K562 (cell line): ENCODE results near the gene GPX5. TPM values are rescaled to one million over a fixed set of nuclear protein-coding genes. Genes with fewer than 3 reads are reported as not detected.

Source experiments
- ATAC-seq: fragments of 200-7000 bp; cut with Tn5 transposase; 3 replicates; pipeline ENCODE4 v1.9.1; 2020; ENCODE audit warnings: moderate library complexity
- BruUV-seq: library from RNA; stranded (reverse); fragments of 400-500 nt; replicated peaks from 2 replicates; lab custom pipeline; 2021; lab: Mats Ljungman, UMichigan
- CTCF ChIA-PET: fragments of 300-600 bp; formaldehyde crosslinking; extraction: SDS; loops from one replicate; lab custom pipeline; 2021; ENCODE audit warnings: low intra/inter-chr PET ratio; lab: Yijun Ruan, JAX
- POLR2A ChIA-PET: fragments of 300-600, 350-650 bp; sonication (Branson Sonifier 250); formaldehyde crosslinking; extraction: SDS; loops from one replicate; lab custom pipeline; 2021; ENCODE audit warnings: antibody characterized with exemption, inconsistent platforms; lab: Yijun Ruan, JAX
- DNase-seq, 4 experiments: peaks; one replicate each; pipeline versions ENCODE4 v3.0.0 to v3.0.0-alpha.2; 2011 to 2018; ENCODE audit warnings: low spot score in 3 of 4, mixed read lengths in 3 of 4; ENCODE audit errors: extremely low read depth in 1 of 4
- FAIRE-seq: peaks from 2 replicates; lab custom pipeline; 2011; peaks lifted over from hg19 to GRCh38; lab: Jason Lieb, UNC
- H2AFZ ChIP-seq: 2 replicates; pipeline ENCODE4 v1.6.0; 2011; ENCODE audit warnings: low read depth, low read length, control low read depth, inconsistent platforms
- H3K27ac ChIP-seq: fragments of 200-600 bp; 3 replicates; pipeline ENCODE4 v1.8.0; 2011; ENCODE audit warnings: low read depth, mild to moderate bottlenecking, control low read depth, inconsistent platforms, low read length, moderate library complexity, mixed read lengths; ENCODE audit errors: extremely low read depth
- H3K27me3 ChIP-seq, 2 experiments: fragments of 300-600 bp in 1 of 2; 2 replicates in 1 of 2; 3 replicates in 1 of 2; pipeline versions ENCODE4 v1.6.0 to v1.8.0; 2011; ENCODE audit warnings: inconsistent platforms in 2 of 2, low read length in 2 of 2, mild to moderate bottlenecking in 1 of 2, mixed read lengths in 1 of 2, moderate library complexity in 1 of 2; ENCODE audit not compliant: control insufficient read depth in 2 of 2, insufficient read depth in 2 of 2
- H3K36me3 ChIP-seq: fragments of 300-600 bp; 3 replicates; pipeline ENCODE4 v1.8.0; 2011; ENCODE audit warnings: mild to moderate bottlenecking, low read length, inconsistent platforms; ENCODE audit not compliant: control insufficient read depth, insufficient read depth
- H3K4me1 ChIP-seq, 2 experiments: fragments of 200-600 bp in 1 of 2; replicated peaks in 1 of 2; 2 replicates in 1 of 2; 3 replicates in 1 of 2; pipeline versions ENCODE4 v1.5.1 to v1.8.0; 2011; ENCODE audit warnings: inconsistent platforms in 2 of 2, low read length in 2 of 2, mild to moderate bottlenecking in 1 of 2, mixed read lengths in 1 of 2, moderate library complexity in 1 of 2; ENCODE audit not compliant: control insufficient read depth in 2 of 2, insufficient read depth in 2 of 2
- H3K4me2 ChIP-seq: 2 replicates; pipeline ENCODE4 v1.6.1; 2011; ENCODE audit warnings: low read length, control low read depth, inconsistent platforms, mixed read lengths; ENCODE audit not compliant: insufficient read depth
- H3K4me3 ChIP-seq: fragments of 200-600 bp; sonication (generic), shearing (Covaris generic); 2 replicates; pipeline ENCODE4 v1.5.1; 2016; ENCODE audit warnings: control low read depth, inconsistent platforms
- H3K79me2 ChIP-seq: fragments of 200-600 bp; 3 replicates; pipeline ENCODE4 v1.8.0; 2011; ENCODE audit warnings: low read length, inconsistent platforms; ENCODE audit not compliant: control insufficient read depth, insufficient read depth
- H3K9ac ChIP-seq, 2 experiments: 2 replicates each; pipeline versions ENCODE4 v1.6.0 to v1.6.1; 2011; ENCODE audit warnings: low read depth in 2 of 2, low read length in 2 of 2, control low read depth in 1 of 2, inconsistent platforms in 1 of 2, mild to moderate bottlenecking in 1 of 2, mixed read lengths in 1 of 2; ENCODE audit not compliant: insufficient read depth in 1 of 2
- H3K9me1 ChIP-seq: one replicate; pipeline ENCODE4 v1.6.0; 2011; ENCODE audit warnings: inconsistent platforms, mild to moderate bottlenecking, low read length, moderate library complexity; ENCODE audit not compliant: control insufficient read depth, insufficient read depth
- H3K9me3 ChIP-seq: replicated peaks from 2 replicates; pipeline ENCODE4 v1.5.1; 2011; ENCODE audit warnings: low read depth, low read length, inconsistent platforms; ENCODE audit not compliant: control insufficient read depth, insufficient read depth
- H4K20me1 ChIP-seq: replicated peaks from 2 replicates; pipeline ENCODE4 v1.6.1; 2011; ENCODE audit warnings: low read length, inconsistent platforms, mixed read lengths; ENCODE audit not compliant: control insufficient read depth, insufficient read depth
- ATF7 ChIP-seq: fragments of 450-650 bp; IDR thresholded peaks from 2 replicates; pipeline ENCODE4 v1.7.1; 2014; ENCODE audit warnings: mild to moderate bottlenecking, moderate library complexity
- CEBPG ChIP-seq, 3 experiments: fragments of 200-800 bp in 1 of 3; sonication (Bioruptor generic) in 1 of 3; sonication (generic) in 1 of 3; formaldehyde crosslinking in 1 of 3; IDR thresholded peaks in 2 of 3; conservative IDR thresholded peaks in 1 of 3; 2 replicates each; pipeline versions ENCODE4 v1.6.1 to v1.8.0; 2016 to 2022; ENCODE audit warnings: missing compliant biosample characterization in 2 of 3, missing genetic modification characterization in 2 of 3, mild to moderate bottlenecking in 1 of 3, missing genetic modification reagents in 1 of 3
- HMGXB4 ChIP-seq: sonication (generic); formaldehyde crosslinking; IDR thresholded peaks from 2 replicates; pipeline ENCODE4 v1.8.1; 2023; ENCODE audit warnings: mild to moderate bottlenecking, missing genetic modification reagents
- LCOR ChIP-seq: sonication (generic); formaldehyde crosslinking; IDR thresholded peaks from 2 replicates; pipeline ENCODE4 v1.8.0; 2022; ENCODE audit warnings: mild to moderate bottlenecking, missing genetic modification reagents
- MLX ChIP-seq, 2 experiments: fragments of 450-650 bp in 1 of 2; sonication (generic) in 1 of 2; formaldehyde crosslinking; conservative IDR thresholded peaks; 2 replicates each; pipeline versions ENCODE4 v1.4.0 to v1.8.1; 2020 to 2022; ENCODE audit warnings: mild to moderate bottlenecking in 1 of 2, missing genetic modification reagents in 1 of 2
- NFE2L1 ChIP-seq: fragments of 450-650 bp; IDR thresholded peaks from 2 replicates; pipeline ENCODE4 v1.6.1; 2016; ENCODE audit warnings: missing genetic modification characterization, low read depth, mild to moderate bottlenecking, missing compliant biosample characterization, moderate library complexity, borderline replicate concordance
- NUFIP1 ChIP-seq: fragments of 450-650 bp; IDR thresholded peaks from 2 replicates; pipeline ENCODE4 v1.6.1; 2018; ENCODE audit not compliant: partially characterized antibody
- POLR2AphosphoS5 ChIP-seq: IDR thresholded peaks from 2 replicates; pipeline ENCODE4 v1.6.1; 2011; ENCODE audit warnings: mild to moderate bottlenecking, low read depth, low read length, moderate library complexity; ENCODE audit not compliant: control insufficient read depth, insufficient read depth
- THRAP3 ChIP-seq: fragments of 450-650 bp; IDR thresholded peaks from 2 replicates; pipeline ENCODE4 v1.6.1; 2016; ENCODE audit warnings: mild to moderate bottlenecking, inconsistent platforms, borderline replicate concordance
- ZBTB17 ChIP-seq: fragments of 450-650 bp; formaldehyde crosslinking; IDR thresholded peaks from 2 replicates; pipeline ENCODE4 v1.4.0; 2020; ENCODE audit warnings: mild to moderate bottlenecking
- ZNF277 ChIP-seq: fragments of 250-450 bp; sonication (Bioruptor Pico); IDR thresholded peaks from 2 replicates; pipeline ENCODE4 v1.8.0; 2022; ENCODE audit warnings: inconsistent platforms, mild to moderate bottlenecking, moderate library complexity, borderline replicate concordance
- WGBS: fragments of 100-300 bp; shearing (Covaris generic); methylation state at CpG from one replicate; pipeline ENCODE4 v1.1.6; 2016; ENCODE audit warnings: low coverage, mixed read lengths; ENCODE audit not compliant: insufficient coverage; ENCODE audit errors: missing lambda C conversion rate; 5-methylcytosine and 5-hydroxymethylcytosine counted together
- in situ Hi-C: fragments of 300-500 bp; cut with MboI; formaldehyde crosslinking; loops from 4 replicates; pipeline ENCODE4 v1.15.0; 2018; ENCODE audit warnings: inconsistent platforms, mixed read lengths
- intact Hi-C: fragments of 100-400 bp; cut with micrococcal nuclease; formaldehyde crosslinking; loops from 2 replicates; pipeline ENCODE4 v1.14.2; 2022
- polyA plus RNA-seq, 8 experiments: library from polyadenylated mRNA; depleted of rRNA in 4 of 8; stranded (reverse) in 5 of 8; unstranded in 3 of 8; fragments of >200 nt; fragmentation: Nextera tagmentation in 2 of 8; fragmentation: Illumina TruSeq in 1 of 8; extraction: Ambion mirVana in 2 of 8; extraction: Trizol in 1 of 8; gene quantifications; 2 replicates each; pipeline versions ENCODE4 v1.2.1 to v1.2.3, GENCODE V29; 2011 to 2014; ENCODE audit warnings: inconsistent platforms in 1 of 8, missing spikeins in 1 of 8
- total RNA-seq, 7 experiments: library from RNA; depleted of rRNA in 6 of 7; stranded (reverse); fragments of >200 nt in 6 of 7; fragmentation: Illumina TruSeq in 2 of 7; extraction: Trizol in 2 of 7; gene quantifications; 2 replicates each; pipeline versions ENCODE4 v1.2.1 to v1.2.3, GENCODE V29; 2011 to 2021; ENCODE audit warnings: low replicate concordance in 1 of 7
- TF ChIP-seq, protein P1 (sequence below): sonication (generic); formaldehyde crosslinking; IDR thresholded peaks from 2 replicates; pipeline ENCODE4 v1.8.1; 2022; ENCODE audit warnings: missing genetic modification reagents

GPX5 gene
- total and polyA plus RNA-seq, 9 of the 15 experiments (the other 6 are each of a cell fraction or from before 2014, with no cell fraction given): 0.07 to 0.18 (median 0.15) TPM; not detected in 6

GRCh38 chr6:28565823-28566526 is 40.3 kb downstream of the GPX5 start (continued):
- TF ChIP-seq, protein P1, sequence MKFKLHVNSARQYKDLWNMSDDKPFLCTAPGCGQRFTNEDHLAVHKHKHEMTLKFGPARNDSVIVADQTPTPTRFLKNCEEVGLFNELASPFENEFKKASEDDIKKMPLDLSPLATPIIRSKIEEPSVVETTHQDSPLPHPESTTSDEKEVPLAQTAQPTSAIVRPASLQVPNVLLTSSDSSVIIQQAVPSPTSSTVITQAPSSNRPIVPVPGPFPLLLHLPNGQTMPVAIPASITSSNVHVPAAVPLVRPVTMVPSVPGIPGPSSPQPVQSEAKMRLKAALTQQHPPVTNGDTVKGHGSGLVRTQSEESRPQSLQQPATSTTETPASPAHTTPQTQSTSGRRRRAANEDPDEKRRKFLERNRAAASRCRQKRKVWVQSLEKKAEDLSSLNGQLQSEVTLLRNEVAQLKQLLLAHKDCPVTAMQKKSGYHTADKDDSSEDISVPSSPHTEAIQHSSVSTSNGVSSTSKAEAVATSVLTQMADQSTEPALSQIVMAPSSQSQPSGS (CRISPR knock-in tag): no peak
- TF ChIP-seq THRAP3 (peak; percentile 38; the same call in 1 of the 2 replicates), NFE2L1 (tag) (no peak)

GRCh38 chr6:28566527-28567252 is 41.0 kb downstream of the GPX5 start:
- ATAC-seq (peak; percentile 8), FAIRE-seq (no peak), DNase-seq (no peak)
- peak overlapping the region; percentile 44 for H3K4me2 ChIP-seq
- H3K36me3 ChIP-seq: no peaks in the 10 kb centered on the region; the same call in 2 of the 3 replicates
- 52% methylated on average over 12 of the region's 12 CpGs for WGBS
- peaks cover 5% of the 10 kb centered on the region; the same call in 1 of the 2 replicates for H3K9me3 ChIP-seq
- in situ Hi-C loops (no loop called here), intact Hi-C loops (no loop called here)
- peak overlapping the region; percentile 71 for H2AFZ ChIP-seq
- H3K79me2 ChIP-seq: no peaks in the 10 kb centered on the region
- H4K20me1 ChIP-seq: no peaks in the 10 kb centered on the region
- no peaks in the 10 kb centered on the region for H3K27me3 ChIP-seq
- no peak overlapping the region for H3K4me3 ChIP-seq
- ChIA-PET CTCF (no interaction called here), POLR2A (interaction anchor here (0.7 to 2.1 kb wide), 7 partner anchors 9 to 42 kb away, joined by 3 to 15 read pairs (median 5); no protein-coding TSS in a partner anchor)
- peaks cover 4 to 50% of the 10 kb centered on the region in 2 experiments; a peak in 3 of 5 replicates for H3K4me1 ChIP-seq
- H3K9me1 ChIP-seq: no peaks in the 10 kb centered on the region
- BruUV-seq: no TSS peak
- peak overlapping the region; percentile 76 for H3K27ac ChIP-seq
- peak overlapping the region in 1 of 2 experiments; percentile 56; a peak in 1 of 4 replicates for H3K9ac ChIP-seq
- TF ChIP-seq MLX (CRISPR knock-in tag; conservative IDR thresholded peaks at IDR 0.05) (no peak), CEBPG (CRISPR knock-in tag; IDR thresholded peaks at IDR 0.05) (no peak), CEBPG (tag; conservative IDR thresholded peaks at IDR 0.05 in 1 of 2, IDR thresholded peaks at IDR 0.05 in 1 of 2) (peak; percentile 22 to 58; a peak in 1 of 4 replicates), ATF7 (peak; percentile 31; the same call in 1 of the 2 replicates), ZBTB17 (CRISPR knock-in tag) (no peak), LCOR (CRISPR knock-in tag) (no peak), NUFIP1 (no peak), HMGXB4 (CRISPR knock-in tag) (no peak; the same call in 1 of the 2 replicates), POLR2AphosphoS5 (no peak), ZNF277 (CRISPR knock-in tag) (no peak)
